ENCODE measurements around the gene MATK. TPM values are rescaled to one million over a fixed set of nuclear protein-coding genes. Genes with fewer than 3 reads are reported as not detected.
"Not testable (repeated sequence)": the region's sequence is repeated elsewhere in the genome, so short reads cannot be mapped to it uniquely, and the experiment has no call there.

Gene MATK
- total and polyA plus RNA-seq, 5 donors: 0.36 to 1.8 (median 0.85) TPM

DNA sequence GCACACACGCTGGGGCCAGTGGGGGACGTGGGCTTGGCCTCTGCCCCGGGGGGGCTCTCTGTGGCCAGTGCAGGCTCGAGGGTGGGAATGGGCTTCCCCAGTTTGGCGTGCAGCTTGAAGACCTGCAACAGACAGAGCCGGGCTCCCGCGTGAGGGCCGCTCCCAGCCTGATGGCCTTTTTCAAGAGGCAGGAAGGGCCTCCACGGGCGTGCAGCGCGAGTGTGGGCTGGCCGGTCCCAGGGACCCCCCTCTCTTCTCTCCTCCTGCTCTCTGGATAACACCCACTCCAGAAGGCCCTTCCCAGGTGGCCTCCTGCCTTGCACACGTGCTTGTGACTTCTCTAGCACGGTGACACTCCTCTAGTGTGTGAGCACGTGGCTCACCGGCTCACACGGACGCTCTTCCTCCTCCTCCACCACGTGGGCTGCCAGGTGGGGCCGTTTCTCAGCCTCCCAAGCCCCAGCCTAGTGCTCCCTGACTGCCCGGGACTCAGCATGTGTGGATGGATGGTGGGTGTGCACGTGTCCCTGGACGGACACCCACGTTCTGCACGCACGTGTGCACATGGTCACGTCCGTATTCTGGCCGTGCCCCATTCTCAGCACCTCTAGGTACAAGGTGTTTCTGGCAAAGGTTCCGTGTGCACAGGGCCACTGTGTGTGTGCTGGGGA is 39.2 kb upstream of the MATK start:
- intact Hi-C loops (cut with DNase I): no loop called here
- no peak overlapping the region for H3K27ac ChIP-seq (ENCODE audit: low read length)
- 77% methylated on average over 32 of the region's 32 CpGs for WGBS
- ATAC-seq (no peak), DNase-seq (no peak)
- no peaks in the 10 kb centered on the region for H3K27me3 ChIP-seq (ENCODE audit: control insufficient read depth, insufficient read depth)
- no peak overlapping the region for H3K4me3 ChIP-seq (ENCODE audit: low read length)
- H3K4me1 ChIP-seq (ENCODE audit: control insufficient read depth, insufficient read depth, low read length): no peaks in the 10 kb centered on the region
- no peaks in the 10 kb centered on the region for H3K9me3 ChIP-seq (ENCODE audit: control insufficient read depth, low read length)

GRCh38 chr19:3823350-3823713 is 37.2 kb upstream of the MATK start:
- Histone ChIP-seq H3K27me3 (ENCODE audit: control insufficient read depth, insufficient read depth) (no peaks in the 10 kb centered on the region), H3K4me1 (ENCODE audit: control insufficient read depth, insufficient read depth, low read length) (no peaks in the 10 kb centered on the region), H3K27ac (ENCODE audit: low read length) (no peak overlapping the region), H3K4me3 (ENCODE audit: low read length) (no peak overlapping the region), H3K9me3 (ENCODE audit: control insufficient read depth, low read length) (no peaks in the 10 kb centered on the region)
- ATAC-seq: no peak
- intact Hi-C loops (cut with DNase I): no loop called here
- DNase-seq: no peak
- 77% methylated on average over 10 of the region's 10 CpGs for WGBS

DNA sequence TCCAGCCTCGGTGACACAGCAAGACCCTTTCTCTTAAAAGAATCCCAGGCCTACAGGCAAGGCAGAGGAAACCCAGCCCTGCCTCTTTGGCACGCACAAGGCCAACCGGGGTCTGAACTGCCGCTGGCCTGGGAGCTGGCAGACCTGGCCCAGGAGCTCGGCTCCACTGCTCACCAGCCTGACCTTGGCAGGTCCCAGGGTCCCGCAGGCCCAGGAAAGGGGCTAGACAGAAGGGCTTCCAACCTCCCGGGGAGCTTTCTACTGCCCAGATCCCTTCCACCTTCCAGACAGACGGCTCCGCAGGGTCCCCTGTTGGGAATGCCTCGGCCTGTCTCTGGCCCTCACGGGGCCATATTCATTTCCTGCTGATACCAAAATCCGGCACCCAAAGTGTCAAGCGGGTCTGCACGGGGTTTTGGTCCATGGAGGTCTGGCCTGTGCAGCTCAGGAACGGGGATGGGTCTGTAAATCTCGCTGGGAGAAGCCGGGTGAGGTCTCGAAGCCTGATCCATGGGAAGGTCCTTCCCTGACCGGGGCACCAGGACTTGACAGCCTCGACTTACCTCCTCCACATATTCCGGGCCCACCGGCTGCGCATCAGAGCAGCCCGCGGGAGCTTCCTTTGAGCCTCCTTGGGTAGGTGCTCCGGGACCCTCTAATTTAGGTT is 36.6 kb upstream of the MATK start:
- Histone ChIP-seq H3K9me3 (ENCODE audit: control insufficient read depth, low read length) (no peaks in the 10 kb centered on the region), H3K27ac (ENCODE audit: low read length) (no peak overlapping the region), H3K4me3 (ENCODE audit: low read length) (no peak overlapping the region), H3K4me1 (ENCODE audit: control insufficient read depth, insufficient read depth, low read length) (no peaks in the 10 kb centered on the region), H3K27me3 (ENCODE audit: control insufficient read depth, insufficient read depth) (no peaks in the 10 kb centered on the region)
- intact Hi-C loops (cut with DNase I): no loop called here
- DNase-seq (no peak), ATAC-seq (no peak)
- WGBS: 78% methylated on average over 26 of the region's 26 CpGs

GRCh38 chr19:3821857-3822364 is 35.7 kb upstream of the MATK start:
- Histone ChIP-seq H3K27ac (ENCODE audit: low read length) (no peak overlapping the region), H3K27me3 (ENCODE audit: control insufficient read depth, insufficient read depth) (no peaks in the 10 kb centered on the region), H3K4me3 (ENCODE audit: low read length) (no peak overlapping the region), H3K4me1 (ENCODE audit: control insufficient read depth, insufficient read depth, low read length) (no peaks in the 10 kb centered on the region), H3K9me3 (ENCODE audit: control insufficient read depth, low read length) (no peaks in the 10 kb centered on the region)
- ATAC-seq: peak; percentile 60 to 71
- intact Hi-C loops (cut with DNase I): no loop called here
- DNase-seq: peak; percentile 47 to 87 (median 83)
- WGBS: 17% methylated on average over 43 of the region's 43 CpGs

DNA sequence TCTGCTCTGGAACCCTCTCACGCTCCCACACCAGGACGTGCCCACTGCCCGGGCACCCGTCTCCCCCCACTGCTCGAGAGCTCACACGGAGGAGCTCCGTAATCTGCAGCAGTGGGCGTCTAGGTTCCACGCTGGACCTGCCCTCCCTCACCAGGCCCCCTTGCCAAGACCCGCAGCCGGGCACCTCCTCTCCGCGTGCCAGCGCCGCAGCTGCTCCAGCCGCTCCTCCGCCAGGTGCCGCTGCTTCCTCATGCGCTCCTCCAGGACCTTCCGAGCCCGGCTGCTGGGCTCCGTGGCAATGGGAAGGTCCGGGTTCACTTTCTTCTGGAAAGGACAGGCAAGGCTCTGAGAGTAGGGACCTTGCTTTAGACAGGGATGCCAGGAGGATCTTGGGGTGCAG is 35.0 kb upstream of the MATK start:
- no peak for ATAC-seq
- DNase-seq: no peak
- Histone ChIP-seq H3K4me3 (ENCODE audit: low read length) (no peak overlapping the region), H3K9me3 (ENCODE audit: control insufficient read depth, low read length) (no peaks in the 10 kb centered on the region), H3K27ac (ENCODE audit: low read length) (no peak overlapping the region), H3K27me3 (ENCODE audit: control insufficient read depth, insufficient read depth) (no peaks in the 10 kb centered on the region), H3K4me1 (ENCODE audit: control insufficient read depth, insufficient read depth, low read length) (no peaks in the 10 kb centered on the region)
- 92% methylated on average over 23 of the region's 23 CpGs for WGBS
- intact Hi-C loops (cut with DNase I): no loop called here

GRCh38 chr19:3819989-3820388 is 33.8 kb upstream of the MATK start:
- Histone ChIP-seq H3K4me1 (ENCODE audit: control insufficient read depth, insufficient read depth, low read length) (no peaks in the 10 kb centered on the region), H3K4me3 (ENCODE audit: low read length) (no peak overlapping the region), H3K27ac (ENCODE audit: low read length) (no peak overlapping the region), H3K27me3 (ENCODE audit: control insufficient read depth, insufficient read depth) (no peaks in the 10 kb centered on the region), H3K9me3 (ENCODE audit: control insufficient read depth, low read length) (no peaks in the 10 kb centered on the region)
- DNase-seq (no peak), ATAC-seq (no peak)
- 88% methylated on average over 19 of the region's 19 CpGs for WGBS
- intact Hi-C loops (cut with DNase I): no loop called here

- Histone ChIP-seq H3K4me1 (ENCODE audit: control insufficient read depth, insufficient read depth, low read length) (no peaks in the 10 kb centered on the region), H3K4me3 (ENCODE audit: low read length) (no peak overlapping the region), H3K9me3 (ENCODE audit: control insufficient read depth, low read length) (no peaks in the 10 kb centered on the region), H3K27me3 (ENCODE audit: control insufficient read depth, insufficient read depth) (no peaks in the 10 kb centered on the region), H3K27ac (ENCODE audit: low read length) (no peak overlapping the region)
- intact Hi-C loops (cut with DNase I): no loop called here
- DNase-seq (no peak), ATAC-seq (no peak)
- WGBS: 73% methylated on average over 31 of the region's 31 CpGs
Measured at GRCh38 chr19:3818918-3819317, 32.7 kb upstream of the MATK start.

- no peak for DNase-seq
- no peaks in the 10 kb centered on the region for H3K4me1 ChIP-seq (ENCODE audit: control insufficient read depth, insufficient read depth, low read length)
- 27% methylated on average over 11 of the region's 11 CpGs for WGBS
- intact Hi-C loops (cut with DNase I): no loop called here
- no peak overlapping the region for H3K27ac ChIP-seq (ENCODE audit: low read length)
- no peaks in the 10 kb centered on the region for H3K9me3 ChIP-seq (ENCODE audit: control insufficient read depth, low read length)
- no peak for ATAC-seq
- no peak overlapping the region for H3K4me3 ChIP-seq (ENCODE audit: low read length)
- H3K27me3 ChIP-seq (ENCODE audit: control insufficient read depth, insufficient read depth): no peaks in the 10 kb centered on the region
Measured at GRCh38 chr19:3818466-3818865, 32.3 kb upstream of the MATK start.

DNA sequence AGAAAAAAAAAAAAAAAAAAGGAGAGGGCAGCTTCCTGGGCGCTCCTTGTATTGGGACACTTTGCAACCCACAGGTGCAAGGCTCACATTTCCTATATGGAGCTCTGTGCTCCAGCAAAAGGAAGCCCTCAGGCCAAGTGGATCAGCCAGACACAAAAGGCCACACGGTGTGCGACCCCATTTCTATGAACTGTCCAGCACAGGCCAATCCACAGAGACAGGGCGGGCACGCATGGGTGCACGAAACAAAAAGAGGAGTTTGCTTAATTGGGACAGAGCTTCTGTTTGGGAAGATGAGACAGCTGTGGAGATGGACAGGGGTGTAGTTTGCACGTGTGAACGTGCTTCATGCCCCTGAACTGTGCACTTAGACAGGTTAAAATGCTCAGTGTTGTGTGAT is 31.6 kb upstream of the MATK start:
- H3K4me3 ChIP-seq (ENCODE audit: low read length): no peak overlapping the region
- H3K27ac ChIP-seq (ENCODE audit: low read length): no peak overlapping the region
- 88% methylated on average over 8 of the region's 8 CpGs for WGBS
- DNase-seq (no peak), ATAC-seq (no peak)
- intact Hi-C loops (cut with DNase I): no loop called here
- H3K4me1 ChIP-seq (ENCODE audit: control insufficient read depth, insufficient read depth, low read length): peaks cover 4% of the 10 kb centered on the region
- no peaks in the 10 kb centered on the region for H3K9me3 ChIP-seq (ENCODE audit: control insufficient read depth, low read length)
- no peaks in the 10 kb centered on the region for H3K27me3 ChIP-seq (ENCODE audit: control insufficient read depth, insufficient read depth)

GRCh38 chr19:3816566-3817218 is 30.5 kb upstream of the MATK start:
- DNase-seq (no peak), ATAC-seq (no peak)
- Histone ChIP-seq H3K27me3 (ENCODE audit: control insufficient read depth, insufficient read depth) (no peaks in the 10 kb centered on the region), H3K27ac (ENCODE audit: low read length) (no peak overlapping the region), H3K4me3 (ENCODE audit: low read length) (no peak overlapping the region), H3K4me1 (ENCODE audit: control insufficient read depth, insufficient read depth, low read length) (peaks cover 4% of the 10 kb centered on the region), H3K9me3 (ENCODE audit: control insufficient read depth, low read length) (no peaks in the 10 kb centered on the region)
- WGBS: 92% methylated on average over 45 of the region's 45 CpGs
- intact Hi-C loops (cut with DNase I): no loop called here

- H3K27me3 ChIP-seq (ENCODE audit: control insufficient read depth, insufficient read depth); ATAC-seq; DNase-seq; H3K4me1 ChIP-seq (ENCODE audit: control insufficient read depth, insufficient read depth, low read length); H3K9me3 ChIP-seq (ENCODE audit: control insufficient read depth, low read length); intact Hi-C loops (cut with DNase I); H3K27ac ChIP-seq (ENCODE audit: low read length); H3K4me3 ChIP-seq (ENCODE audit: low read length): not testable (repeated sequence)
- WGBS: 91% methylated on average over 9 of the region's 9 CpGs
Measured at GRCh38 chr19:3816148-3816547, 30.0 kb upstream of the MATK start.

Data from right cardiac atrium (tissue), 5 donors.